ENCODE data around the gene FKBP14.

Gene FKBP14

GRCh38 chr7:30019387-30019786, 7.1 kb downstream of the FKBP14 start:
- Histone ChIP-seq H3K9me3 (ENCODE audit: insufficient read depth, low read depth, low read length) (no peaks in the 10 kb centered on the region), H3K4me3 (ENCODE audit: low read length) (no peak overlapping the region), H3K9ac (ENCODE audit: low read depth, low read length) (no peak overlapping the region), H3K27me3 (ENCODE audit: insufficient read depth, low read length) (no peaks in the 10 kb centered on the region), H3K36me3 (ENCODE audit: insufficient read depth, low read length) (peaks cover 55% of the 10 kb centered on the region), H3K4me1 (ENCODE audit: insufficient read depth, low read length) (no peaks in the 10 kb centered on the region), H3K27ac (ENCODE audit: low read depth, low read length) (no peak overlapping the region)
- no CpG with 5 or more reads among the region's 1 CpG for WGBS

GRCh38 chr7:30018451-30018850, 8.1 kb downstream of the FKBP14 start:
- H3K27ac ChIP-seq (ENCODE audit: low read depth, low read length): no peak overlapping the region
- H3K4me1 ChIP-seq (ENCODE audit: insufficient read depth, low read length): no peaks in the 10 kb centered on the region
- peaks cover 64% of the 10 kb centered on the region for H3K36me3 ChIP-seq (ENCODE audit: insufficient read depth, low read length)

GRCh38 chr7:30012757-30013156, 13.7 kb downstream of the FKBP14 start:
- Histone ChIP-seq H3K4me3 (ENCODE audit: low read length) (no peak overlapping the region), H3K9me3 (ENCODE audit: insufficient read depth, low read depth, low read length) (no peaks in the 10 kb centered on the region), H3K36me3 (ENCODE audit: insufficient read depth, low read length) (peaks cover 33% of the 10 kb centered on the region), H3K27me3 (ENCODE audit: insufficient read depth, low read length) (no peaks in the 10 kb centered on the region), H3K27ac (ENCODE audit: low read depth, low read length) (no peak overlapping the region), H3K4me1 (ENCODE audit: insufficient read depth, low read length) (no peaks in the 10 kb centered on the region), H3K9ac (ENCODE audit: low read depth, low read length) (no peak overlapping the region)
- 100% methylated on average over 2 of the region's 3 CpGs for whole genome bisulfite sequencing

More at GRCh38 chr7:30018451-30018850, 8.1 kb downstream of the FKBP14 start:
- no peak overlapping the region for H3K9ac ChIP-seq (ENCODE audit: low read depth, low read length)
- no peak overlapping the region for H3K4me3 ChIP-seq (ENCODE audit: low read length)
- H3K9me3 ChIP-seq (ENCODE audit: insufficient read depth, low read depth, low read length): no peaks in the 10 kb centered on the region
- no peaks in the 10 kb centered on the region for H3K27me3 ChIP-seq (ENCODE audit: insufficient read depth, low read length)

- no peak overlapping the region for H3K9ac ChIP-seq (ENCODE audit: low read depth, low read length)
- H3K4me3 ChIP-seq (ENCODE audit: low read length): no peak overlapping the region
- no peaks in the 10 kb centered on the region for H3K27me3 ChIP-seq (ENCODE audit: insufficient read depth, low read length)
- H3K27ac ChIP-seq (ENCODE audit: low read depth, low read length): no peak overlapping the region
- WGBS: 95% methylated on average over 6 of the region's 6 CpGs
- no peaks in the 10 kb centered on the region for H3K9me3 ChIP-seq (ENCODE audit: insufficient read depth, low read depth, low read length)
- peaks cover 9% of the 10 kb centered on the region for H3K4me1 ChIP-seq (ENCODE audit: insufficient read depth, low read length)
- peaks cover 20% of the 10 kb centered on the region for H3K36me3 ChIP-seq (ENCODE audit: insufficient read depth, low read length)
Observed at GRCh38 chr7:30010021-30010420, 16.5 kb downstream of the FKBP14 start.

GRCh38 chr7:30005464-30005863, 21.0 kb downstream of the FKBP14 start:
- no peaks in the 10 kb centered on the region for H3K9me3 ChIP-seq (ENCODE audit: insufficient read depth, low read depth, low read length)
- WGBS: 50% methylated on average over 2 of the region's 3 CpGs

GRCh38 chr7:30003098-30003497, 23.4 kb downstream of the FKBP14 start:
- H3K4me3 ChIP-seq (ENCODE audit: low read length): no peak overlapping the region
- WGBS: 42% methylated on average over 6 of the region's 6 CpGs
- H3K36me3 ChIP-seq (ENCODE audit: insufficient read depth, low read length): no peaks in the 10 kb centered on the region
- no peaks in the 10 kb centered on the region for H3K9me3 ChIP-seq (ENCODE audit: insufficient read depth, low read depth, low read length)
- H3K27ac ChIP-seq (ENCODE audit: low read depth, low read length): no peak overlapping the region
- peaks cover 28% of the 10 kb centered on the region for H3K4me1 ChIP-seq (ENCODE audit: insufficient read depth, low read length)
- no peaks in the 10 kb centered on the region for H3K27me3 ChIP-seq (ENCODE audit: insufficient read depth, low read length)
- H3K9ac ChIP-seq (ENCODE audit: low read depth, low read length): no peak overlapping the region

More at GRCh38 chr7:30005464-30005863, 21.0 kb downstream of the FKBP14 start:
- Histone ChIP-seq H3K27ac (ENCODE audit: low read depth, low read length) (no peak overlapping the region), H3K4me3 (ENCODE audit: low read length) (no peak overlapping the region), H3K36me3 (ENCODE audit: insufficient read depth, low read length) (no peaks in the 10 kb centered on the region), H3K4me1 (ENCODE audit: insufficient read depth, low read length) (peaks cover 28% of the 10 kb centered on the region), H3K27me3 (ENCODE audit: insufficient read depth, low read length) (no peaks in the 10 kb centered on the region), H3K9ac (ENCODE audit: low read depth, low read length) (no peak overlapping the region)

- no CpG with 5 or more reads among the region's 2 CpGs for WGBS
- Histone ChIP-seq H3K9ac (ENCODE audit: low read depth, low read length) (no peak overlapping the region), H3K4me1 (ENCODE audit: insufficient read depth, low read length) (peaks cover 28% of the 10 kb centered on the region), H3K27me3 (ENCODE audit: insufficient read depth, low read length) (no peaks in the 10 kb centered on the region), H3K4me3 (ENCODE audit: low read length) (no peak overlapping the region), H3K9me3 (ENCODE audit: insufficient read depth, low read depth, low read length) (peaks cover 3% of the 10 kb centered on the region; the same call in 1 of the 2 replicates), H3K27ac (ENCODE audit: low read depth, low read length) (no peak overlapping the region), H3K36me3 (ENCODE audit: insufficient read depth, low read length) (no peaks in the 10 kb centered on the region)
Observed at GRCh38 chr7:30001998-30002397, 24.5 kb downstream of the FKBP14 start.

- H3K9me3 ChIP-seq (ENCODE audit: insufficient read depth, low read depth, low read length): peaks cover 12% of the 10 kb centered on the region
- H3K27ac ChIP-seq (ENCODE audit: low read depth, low read length): no peak overlapping the region
- H3K27me3 ChIP-seq (ENCODE audit: insufficient read depth, low read length): no peaks in the 10 kb centered on the region
- no peak overlapping the region for H3K4me3 ChIP-seq (ENCODE audit: low read length)
- no peaks in the 10 kb centered on the region for H3K36me3 ChIP-seq (ENCODE audit: insufficient read depth, low read length)
- H3K9ac ChIP-seq (ENCODE audit: low read depth, low read length): no peak overlapping the region
- peaks cover 16% of the 10 kb centered on the region for H3K4me1 ChIP-seq (ENCODE audit: insufficient read depth, low read length)
Observed at GRCh38 chr7:29998489-29998888, 28.0 kb downstream of the FKBP14 start.

GRCh38 chr7:29996321-29996720, 30.2 kb downstream of the FKBP14 start:
- Histone ChIP-seq H3K4me1 (ENCODE audit: insufficient read depth, low read length) (peaks cover 4% of the 10 kb centered on the region; the same call in 1 of the 2 replicates), H3K9me3 (ENCODE audit: insufficient read depth, low read depth, low read length) (peaks cover 22% of the 10 kb centered on the region), H3K36me3 (ENCODE audit: insufficient read depth, low read length) (no peaks in the 10 kb centered on the region), H3K4me3 (ENCODE audit: low read length) (no peak overlapping the region), H3K27me3 (ENCODE audit: insufficient read depth, low read length) (no peaks in the 10 kb centered on the region), H3K27ac (ENCODE audit: low read depth, low read length) (no peak overlapping the region), H3K9ac (ENCODE audit: low read depth, low read length) (no peak overlapping the region)

- no peak overlapping the region for H3K27ac ChIP-seq (ENCODE audit: low read depth, low read length)
- H3K36me3 ChIP-seq (ENCODE audit: insufficient read depth, low read length): no peaks in the 10 kb centered on the region
- H3K9ac ChIP-seq (ENCODE audit: low read depth, low read length): no peak overlapping the region
- peaks cover 22% of the 10 kb centered on the region for H3K9me3 ChIP-seq (ENCODE audit: insufficient read depth, low read depth, low read length)
- no peaks in the 10 kb centered on the region for H3K27me3 ChIP-seq (ENCODE audit: insufficient read depth, low read length)
- H3K4me1 ChIP-seq (ENCODE audit: insufficient read depth, low read length): 0 out of 2 replicates have a peak, but pooled peaks cover under 1% of the 10 kb centered on the region
- H3K4me3 ChIP-seq (ENCODE audit: low read length): no peak overlapping the region
Observed at GRCh38 chr7:29995652-29996051, 30.9 kb downstream of the FKBP14 start.

- Histone ChIP-seq H3K9me3 (ENCODE audit: insufficient read depth, low read depth, low read length) (peaks cover 22% of the 10 kb centered on the region), H3K27me3 (ENCODE audit: insufficient read depth, low read length) (no peaks in the 10 kb centered on the region), H3K36me3 (ENCODE audit: insufficient read depth, low read length) (no peaks in the 10 kb centered on the region), H3K4me1 (ENCODE audit: insufficient read depth, low read length) (peaks cover 2% of the 10 kb centered on the region), H3K4me3 (ENCODE audit: low read length) (no peak overlapping the region), H3K9ac (ENCODE audit: low read depth, low read length) (no peak overlapping the region), H3K27ac (ENCODE audit: low read depth, low read length) (no peak overlapping the region)
- WGBS: 93% methylated on average over 3 of the region's 4 CpGs
Observed at GRCh38 chr7:29993140-29993539, 33.4 kb downstream of the FKBP14 start.

GRCh38 chr7:29991937-29992336, 34.6 kb downstream of the FKBP14 start:
- peaks cover 19% of the 10 kb centered on the region for H3K9me3 ChIP-seq (ENCODE audit: insufficient read depth, low read depth, low read length)
- H3K9ac ChIP-seq (ENCODE audit: low read depth, low read length): no peak overlapping the region
- H3K36me3 ChIP-seq (ENCODE audit: insufficient read depth, low read length): no peaks in the 10 kb centered on the region
- H3K27me3 ChIP-seq (ENCODE audit: insufficient read depth, low read length): no peaks in the 10 kb centered on the region
- 97% methylated on average over 5 of the region's 5 CpGs for WGBS
- peaks cover 14% of the 10 kb centered on the region for H3K4me1 ChIP-seq (ENCODE audit: insufficient read depth, low read length)
- H3K27ac ChIP-seq (ENCODE audit: low read depth, low read length): no peak overlapping the region
- H3K4me3 ChIP-seq (ENCODE audit: low read length): no peak overlapping the region

All from HUES64 (cell line).